Keratinocyte (primary cell): ENCODE results near the gene STKLD1. TPM values are rescaled to one million over a fixed set of nuclear protein-coding genes. Genes with fewer than 3 reads are reported as not detected.

Source experiments
- DNase-seq: peaks from one replicate; pipeline ENCODE4 v3.0.0-alpha.2; 2011; ENCODE audit warnings: low read depth, missing footprints, low spot score
- FAIRE-seq: peaks from 2 replicates; lab custom pipeline; 2011; peaks lifted over from hg19 to GRCh38; lab: Jason Lieb, UNC
- H2AFZ ChIP-seq: 2 replicates; pipeline ENCODE4 v1.6.0; 2012; ENCODE audit warnings: low read length, control low read depth, inconsistent platforms; ENCODE audit not compliant: control insufficient read depth
- H3K27ac ChIP-seq: 2 replicates; pipeline ENCODE4 v1.5.1; 2011; ENCODE audit warnings: low read length; ENCODE audit not compliant: control insufficient read depth, insufficient read depth
- H3K27me3 ChIP-seq: 3 replicates; pipeline ENCODE4 v1.6.0; 2011; ENCODE audit warnings: low read length; ENCODE audit not compliant: control insufficient read depth, insufficient read depth; ENCODE audit errors: extremely low read depth
- H3K36me3 ChIP-seq, 2 experiments: 2 replicates in 1 of 2; 3 replicates in 1 of 2; pipeline ENCODE4 v1.5.1; 2011; ENCODE audit warnings: low read length in 2 of 2, mild to moderate bottlenecking in 1 of 2; ENCODE audit not compliant: control insufficient read depth in 2 of 2, insufficient read depth in 2 of 2; ENCODE audit errors: extremely low read depth in 1 of 2
- H3K4me1 ChIP-seq: 3 replicates; pipeline ENCODE4 v1.5.1; 2011; ENCODE audit warnings: low read length; ENCODE audit not compliant: control insufficient read depth, insufficient read depth; ENCODE audit errors: extremely low read depth
- H3K4me2 ChIP-seq: 3 replicates; pipeline ENCODE4 v1.6.0; 2011; ENCODE audit warnings: low read depth, low read length; ENCODE audit not compliant: control insufficient read depth, insufficient read depth; ENCODE audit errors: extremely low read depth
- H3K4me3 ChIP-seq, 3 experiments: fragments of 200-600 bp in 1 of 3; sonication (generic) in 1 of 3; 2 replicates in 2 of 3; 3 replicates in 1 of 3; pipeline ENCODE4 v1.5.1; 2011 to 2016; ENCODE audit warnings: low read length in 3 of 3, mild to moderate bottlenecking in 3 of 3, control low read depth in 2 of 3, inconsistent platforms in 1 of 3, low read depth in 1 of 3, mixed read lengths in 1 of 3, mixed run types in 1 of 3, moderate library complexity in 1 of 3; ENCODE audit not compliant: control insufficient read depth in 2 of 3, insufficient read depth in 2 of 3; ENCODE audit errors: extremely low read depth in 1 of 3
- H3K79me2 ChIP-seq: 2 replicates; pipeline ENCODE4 v1.6.0; 2012; ENCODE audit warnings: low read length; ENCODE audit not compliant: control insufficient read depth, insufficient read depth
- H3K9ac ChIP-seq: 3 replicates; pipeline ENCODE4 v1.6.0; 2011; ENCODE audit warnings: low read length; ENCODE audit not compliant: control insufficient read depth, insufficient read depth; ENCODE audit errors: extremely low read depth
- H3K9me1 ChIP-seq: 3 replicates; pipeline ENCODE4 v1.6.0; 2011; ENCODE audit warnings: low read length; ENCODE audit not compliant: control insufficient read depth, insufficient read depth; ENCODE audit errors: extremely low read depth
- H3K9me3 ChIP-seq: 2 replicates; pipeline ENCODE4 v1.5.1; 2012; ENCODE audit warnings: low read depth, low read length; ENCODE audit not compliant: control insufficient read depth
- H4K20me1 ChIP-seq: 3 replicates; pipeline ENCODE4 v1.6.0; 2011; ENCODE audit warnings: low read length; ENCODE audit not compliant: control insufficient read depth, insufficient read depth; ENCODE audit errors: extremely low read depth
- CTCF ChIP-seq, 3 experiments: IDR thresholded peaks in 1 of 3; conservative IDR thresholded peaks in 1 of 3; optimal IDR thresholded peaks in 1 of 3; 2 replicates in 2 of 3; 3 replicates in 1 of 3; pipeline versions ENCODE3 to v1.5.1; 2011; ENCODE audit warnings: low read length in 3 of 3, mild to moderate bottlenecking in 3 of 3, moderate library complexity in 2 of 3, control low read depth in 1 of 3, inconsistent platforms in 1 of 3; ENCODE audit not compliant: insufficient read depth in 2 of 3; ENCODE audit errors: extremely low read depth in 1 of 3
- EZH2 ChIP-seq: IDR thresholded peaks from one replicate; pipeline ENCODE4 v1.6.1; 2012; ENCODE audit warnings: inconsistent platforms, mild to moderate bottlenecking, low read length, moderate library complexity
- dilution Hi-C: fragments of 300-500 bp; cut with MboI; formaldehyde crosslinking; loops from one replicate; pipeline ENCODE4 v1.7.0; 2020; ENCODE audit warnings: low sequenced_read_pairs; ENCODE audit not compliant: extremely low pct_ligation_motif_present
- polyA plus RNA-seq, 5 experiments: library from polyadenylated mRNA; depleted of rRNA in 3 of 5; stranded (reverse) in 3 of 5; stranded (forward) in 1 of 5; unstranded in 1 of 5; fragments of >200 nt; gene quantifications; 1 replicate in 1 of 5; 2 replicates in 3 of 5; 3 replicates in 1 of 5; pipeline versions ENCODE4 v1.2.1 to v1.2.3, GENCODE V29; 2011 to 2012; ENCODE audit warnings: missing spikeins in 2 of 5, low read depth in 1 of 5, low replicate concordance in 1 of 5

Gene STKLD1
- polyA plus RNA-seq, 1 donor (not counting 4 experiments of a cell fraction or from before 2014, with no cell fraction given): 0.77 TPM

- Histone ChIP-seq H3K79me2 (no peaks in the 10 kb centered on the region), H3K9me1 (no peaks in the 10 kb centered on the region), H3K9ac (no peak overlapping the region), H3K4me3 (no peak overlapping the region), H3K9me3 (no peaks in the 10 kb centered on the region), H3K4me1 (peaks cover 9% of the 10 kb centered on the region), H3K4me2 (no peak overlapping the region), H3K27me3 (no peaks in the 10 kb centered on the region), H4K20me1 (no peaks in the 10 kb centered on the region), H2AFZ (no peak overlapping the region), H3K27ac (no peak overlapping the region), H3K36me3 (no peaks in the 10 kb centered on the region)
- FAIRE-seq (no peak), DNase-seq (no peak)
- dilution Hi-C loops: no loop called here
- TF ChIP-seq EZH2 (no peak), CTCF (optimal IDR thresholded peaks at IDR 0.05 in 1 of 3, IDR thresholded peaks at IDR 0.05 in 1 of 3, conservative IDR thresholded peaks at IDR 0.05 in 1 of 3; ENCODE audit: extremely low read depth in 1 of 3, insufficient read depth in 2 of 3, low read length in 3 of 3) (no peak)
Measured at GRCh38 chr9:133386338-133386737, 10.2 kb downstream of the STKLD1 start.

GRCh38 chr9:133387680-133388079 is 11.5 kb downstream of the STKLD1 start:
- FAIRE-seq (peak; percentile 88), DNase-seq (no peak)
- dilution Hi-C loops: no loop called here
- Histone ChIP-seq H3K27me3 (no peaks in the 10 kb centered on the region), H3K4me2 (peak overlapping the region; percentile 25), H3K9me1 (no peaks in the 10 kb centered on the region), H3K9me3 (no peaks in the 10 kb centered on the region), H2AFZ (peak overlapping the region; percentile 21), H3K4me1 (peaks cover 9% of the 10 kb centered on the region), H3K9ac (no peak overlapping the region), H3K36me3 (no peaks in the 10 kb centered on the region), H4K20me1 (no peaks in the 10 kb centered on the region), H3K4me3 (no peak overlapping the region), H3K27ac (no peak overlapping the region), H3K79me2 (no peaks in the 10 kb centered on the region)
- TF ChIP-seq CTCF (optimal IDR thresholded peaks at IDR 0.05 in 1 of 3, IDR thresholded peaks at IDR 0.05 in 1 of 3, conservative IDR thresholded peaks at IDR 0.05 in 1 of 3; ENCODE audit: extremely low read depth in 1 of 3, insufficient read depth in 2 of 3, low read length in 3 of 3) (no peak), EZH2 (no peak)
